Measurements from ENCODE around the gene TAS2R5.

- TF ChIP-seq, protein P1, sequence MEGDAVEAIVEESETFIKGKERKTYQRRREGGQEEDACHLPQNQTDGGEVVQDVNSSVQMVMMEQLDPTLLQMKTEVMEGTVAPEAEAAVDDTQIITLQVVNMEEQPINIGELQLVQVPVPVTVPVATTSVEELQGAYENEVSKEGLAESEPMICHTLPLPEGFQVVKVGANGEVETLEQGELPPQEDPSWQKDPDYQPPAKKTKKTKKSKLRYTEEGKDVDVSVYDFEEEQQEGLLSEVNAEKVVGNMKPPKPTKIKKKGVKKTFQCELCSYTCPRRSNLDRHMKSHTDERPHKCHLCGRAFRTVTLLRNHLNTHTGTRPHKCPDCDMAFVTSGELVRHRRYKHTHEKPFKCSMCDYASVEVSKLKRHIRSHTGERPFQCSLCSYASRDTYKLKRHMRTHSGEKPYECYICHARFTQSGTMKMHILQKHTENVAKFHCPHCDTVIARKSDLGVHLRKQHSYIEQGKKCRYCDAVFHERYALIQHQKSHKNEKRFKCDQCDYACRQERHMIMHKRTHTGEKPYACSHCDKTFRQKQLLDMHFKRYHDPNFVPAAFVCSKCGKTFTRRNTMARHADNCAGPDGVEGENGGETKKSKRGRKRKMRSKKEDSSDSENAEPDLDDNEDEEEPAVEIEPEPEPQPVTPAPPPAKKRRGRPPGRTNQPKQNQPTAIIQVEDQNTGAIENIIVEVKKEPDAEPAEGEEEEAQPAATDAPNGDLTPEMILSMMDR (conservative IDR thresholded peaks at IDR 0.05), result no peak
- no peak for TF ChIP-seq EZH2 (IDR thresholded peaks at IDR 0.05; ENCODE audit: low read depth)
These were observed 1.7 kb upstream of the TAS2R5 start for GRCh38 chr7:141788296-141788695.
